Measurements from ENCODE around the gene CASQ1.

The CASQ1 gene

GRCh38 chr1:160205242-160206035 lies 15.1 kb downstream of the CASQ1 start, which contains the start of gene PEA15:
TSS of gene PEA15 (plus strand) at chr1:160205384. CDS start at chr1:160211545, 6,161 bp downstream.
- CTCF ChIA-PET: interaction anchor here (1.5 to 4.4 kb wide), 4 partner anchors 12 to 104 kb away, joined by 6 to 64 read pairs (median 13); partner anchors contain the start of gene CASQ1
- POLR2A ChIA-PET: interaction anchor here (0.6 to 1.0 kb wide), 4 partner anchors 10 to 39 kb away, joined by 3 to 4 read pairs (median 4); no protein-coding TSS in a partner anchor
- TF ChIP-seq ZBTB48 (tag by site-specific recombination; IDR thresholded peaks at IDR 0.05) (0 out of 2 replicates have a peak, but pooled peaks have one; percentile 34), ZNF561 (tag by site-specific recombination; IDR thresholded peaks at IDR 0.05; ENCODE audit: borderline replicate concordance) (peak; percentile 32; the same call in 1 of the 2 replicates), ZNF830 (tag by site-specific recombination; IDR thresholded peaks at IDR 0.05; ENCODE audit: low read depth) (no peak), ZNF639 (tag by site-specific recombination; IDR thresholded peaks at IDR 0.05) (0 out of 2 replicates have a peak, but pooled peaks have one; percentile 22), ZNF449 (tag by site-specific recombination; IDR thresholded peaks at IDR 0.05) (peak; percentile 32; the same call in 1 of the 2 replicates), FEZF1 (tag by site-specific recombination; IDR thresholded peaks at IDR 0.05) (no peak), ZNF391 (tag by site-specific recombination; IDR thresholded peaks at IDR 0.05; ENCODE audit: borderline replicate concordance, low read depth) (0 out of 2 replicates have a peak, but pooled peaks have one; percentile 50), ZNF394 (tag by site-specific recombination; IDR thresholded peaks at IDR 0.05; ENCODE audit: borderline replicate concordance) (peak; percentile 25), ZBTB26 (tag by site-specific recombination; optimal IDR thresholded peaks at IDR 0.05) (peak; percentile 63), SALL2 (tag by site-specific recombination; IDR thresholded peaks at IDR 0.05; ENCODE audit: borderline replicate concordance) (no peak), ZNF335 (tag by site-specific recombination; conservative IDR thresholded peaks at IDR 0.05) (peak; percentile 92), ZNF560 (tag by site-specific recombination; IDR thresholded peaks at IDR 0.05; ENCODE audit: borderline replicate concordance) (0 out of 2 replicates have a peak, but pooled peaks have one; percentile 18), SP7 (tag by site-specific recombination; IDR thresholded peaks at IDR 0.05) (no peak), ZNF600 (tag by site-specific recombination; IDR thresholded peaks at IDR 0.05) (peak; percentile 80; the same call in 1 of the 2 replicates), ZBTB6 (tag by site-specific recombination; IDR thresholded peaks at IDR 0.05) (peak; percentile 36; the same call in 1 of the 2 replicates), ZBTB17 (tag by site-specific recombination; IDR thresholded peaks at IDR 0.05) (peak; percentile 50; the same call in 1 of the 2 replicates), ZNF792 (tag by site-specific recombination; IDR thresholded peaks at IDR 0.05) (peak; percentile 29; the same call in 1 of the 2 replicates), HIC1 (tag by site-specific recombination; IDR thresholded peaks at IDR 0.05) (peak; percentile 62; the same call in 1 of the 2 replicates), ZNF398 (tag by site-specific recombination; IDR thresholded peaks at IDR 0.05) (peak; percentile 12; the same call in 1 of the 2 replicates), ZNF785 (tag by site-specific recombination; IDR thresholded peaks at IDR 0.05) (0 out of 2 replicates have a peak, but pooled peaks have one; percentile 29), ZBTB11 (tag by site-specific recombination; conservative IDR thresholded peaks at IDR 0.05; ENCODE audit: low read depth) (peak; percentile 74)

More at GRCh38 chr1:160205242-160206035, 15.1 kb downstream of the CASQ1 start, which contains the start of gene PEA15:
- peak within 1 kb of the TSS; percentile 70 for H3K4me3 ChIP-seq (ENCODE audit: low read depth, low read length)
- peaks cover 0 to 40% of the 10 kb centered on the region in 2 experiments; a peak in 2 of 3 replicates for H3K36me3 ChIP-seq (ENCODE audit: control insufficient read depth in 2 of 2, insufficient read depth in 1 of 2, low read length in 2 of 2)
- no peaks in the 10 kb centered on the region for H3K9me3 ChIP-seq (ENCODE audit: control insufficient read depth, insufficient read depth, low read depth, low read length)
- peak within 1 kb of the TSS; percentile 82 for H3K27ac ChIP-seq (ENCODE audit: extremely low read depth, low read depth, low read length)
- 0 out of 2 replicates have a peak, but pooled peaks cover 2% of the 10 kb centered on the region for H3K4me1 ChIP-seq (ENCODE audit: control insufficient read depth, insufficient read depth, low read length)

Measured in HEK293 (cell line).